GM23338 (cell line): ENCODE data around the gene FBXO8. TPM values are rescaled to one million over a fixed set of nuclear protein-coding genes. Genes with fewer than 3 reads are reported as not detected.

ENCODE experiments used
- ATAC-seq: fragments of 200-7000 bp; cut with Tn5 transposase; 3 replicates; pipeline ENCODE4 v1.9.1; 2020
- DNase-seq: peaks from one replicate; pipeline ENCODE4 v3.0.0-alpha.2; 2015; ENCODE audit warnings: low spot score
- H2AFZ ChIP-seq: fragments of 200-600 bp; sonication (generic); 2 replicates; pipeline ENCODE4 v1.8.0; 2016; ENCODE audit warnings: antibody characterized with exemption, mild to moderate bottlenecking, moderate library complexity
- H3F3A ChIP-seq: fragments of 200-600 bp; sonication (generic); replicated peaks from 2 replicates; pipeline ENCODE4 v1.8.0; 2017; ENCODE audit warnings: antibody characterized with exemption, mixed run types, low read depth
- H3K27ac ChIP-seq: fragments of 200-600 bp; sonication (generic); 2 replicates; pipeline ENCODE4 v1.6.1; 2016; ENCODE audit warnings: low read depth
- H3K27me3 ChIP-seq: fragments of 200-600 bp; sonication (generic); 2 replicates; pipeline ENCODE4 v1.8.0; 2016; ENCODE audit warnings: mild to moderate bottlenecking, mixed run types, moderate library complexity; ENCODE audit not compliant: insufficient read depth
- H3K36me3 ChIP-seq: fragments of 200-600 bp; sonication (generic); 2 replicates; pipeline ENCODE4 v1.8.0; 2016; ENCODE audit warnings: mild to moderate bottlenecking; ENCODE audit not compliant: insufficient read depth
- H3K4me1 ChIP-seq: fragments of 200-600 bp; sonication (generic); 2 replicates; pipeline ENCODE4 v1.8.0; 2016; ENCODE audit warnings: mild to moderate bottlenecking, moderate library complexity; ENCODE audit not compliant: insufficient read depth
- H3K4me2 ChIP-seq: fragments of 200-600 bp; sonication (generic); 2 replicates; pipeline ENCODE4 v1.7.1; 2017; ENCODE audit warnings: mixed run types
- H3K4me3 ChIP-seq: fragments of 200-600 bp; sonication (generic); 2 replicates; pipeline ENCODE4 v1.6.1; 2016; ENCODE audit warnings: mixed run types
- H3K79me2 ChIP-seq: fragments of 200-600 bp; sonication (generic); replicated peaks from 2 replicates; pipeline ENCODE4 v1.8.0; 2017; ENCODE audit warnings: mild to moderate bottlenecking; ENCODE audit not compliant: insufficient read depth
- H3K9me2 ChIP-seq: fragments of 200-600 bp; sonication (generic); 2 replicates; pipeline ENCODE4 v1.8.0; 2017; ENCODE audit not compliant: insufficient read depth
- H4K20me1 ChIP-seq: fragments of 200-600 bp; sonication (generic); replicated peaks from 2 replicates; pipeline ENCODE4 v1.8.0; 2017; ENCODE audit warnings: mild to moderate bottlenecking; ENCODE audit not compliant: insufficient read depth
- H3K27ac Mint-ChIP-seq: 2 replicates; pipeline ENCODE4 v1.8.0; 2020; ENCODE audit warnings: inconsistent platforms, mild to moderate bottlenecking, moderate library complexity, mixed read lengths
- H3K27me3 Mint-ChIP-seq: 3 replicates; pipeline ENCODE4 v1.8.0; 2022; ENCODE audit warnings: low read depth, mild to moderate bottlenecking, moderate library complexity, mixed read lengths, inconsistent platforms; ENCODE audit not compliant: insufficient read depth, poor library complexity
- H3K36me3 Mint-ChIP-seq: 3 replicates; pipeline ENCODE4 v1.8.0; 2021; ENCODE audit warnings: low read depth, mild to moderate bottlenecking, inconsistent platforms, moderate library complexity, mixed read lengths
- H3K4me1 Mint-ChIP-seq: 3 replicates; pipeline ENCODE4 v1.8.0; 2020; ENCODE audit warnings: mild to moderate bottlenecking, inconsistent platforms, mixed read lengths
- H3K4me3 Mint-ChIP-seq: 3 replicates; pipeline ENCODE4 v1.8.0; 2021; ENCODE audit warnings: moderate library complexity, mild to moderate bottlenecking, inconsistent platforms, mixed read lengths
- H3K9me3 Mint-ChIP-seq: 3 replicates; pipeline ENCODE4 v1.8.0; 2020; ENCODE audit warnings: moderate library complexity, mild to moderate bottlenecking, inconsistent platforms, mixed read lengths
- CREB1 ChIP-seq: fragments of 250-450 bp; sonication (Bioruptor Pico); IDR thresholded peaks from 2 replicates; pipeline ENCODE4 v1.5.0; 2020; ENCODE audit warnings: low read depth, mild to moderate bottlenecking, moderate library complexity
- EZH2 ChIP-seq: fragments of 200-600 bp; sonication (generic); IDR thresholded peaks from one replicate; pipeline ENCODE4 v1.8.0; 2017; ENCODE audit warnings: antibody characterized with exemption, mild to moderate bottlenecking, low read depth; ENCODE audit not compliant: unreplicated experiment
- EZH2phosphoT487 ChIP-seq: fragments of 200-600 bp; sonication (generic); IDR thresholded peaks from one replicate; pipeline ENCODE4 v1.8.1; 2018; ENCODE audit warnings: antibody characterized with exemption; ENCODE audit not compliant: unreplicated experiment
- JUNB ChIP-seq: IDR thresholded peaks from one replicate; pipeline ENCODE4 v1.6.1; 2016; ENCODE audit warnings: antibody characterized with exemption; ENCODE audit not compliant: unreplicated experiment
- POLR2AphosphoS5 ChIP-seq: IDR thresholded peaks from 2 replicates; pipeline ENCODE4 v1.6.1; 2016; ENCODE audit warnings: antibody characterized with exemption, low read depth
- REST ChIP-seq: IDR thresholded peaks from one replicate; pipeline ENCODE4 v1.6.1; 2018; ENCODE audit warnings: antibody characterized with exemption; ENCODE audit not compliant: unreplicated experiment
- STAT1 ChIP-seq: IDR thresholded peaks from one replicate; pipeline ENCODE4 v1.6.1; 2016; ENCODE audit warnings: antibody characterized with exemption; ENCODE audit not compliant: unreplicated experiment
- ZNF114 ChIP-seq: fragments of 250-450 bp; sonication (Bioruptor Pico); IDR thresholded peaks from 2 replicates; pipeline ENCODE4 v1.5.0; 2020; ENCODE audit warnings: mild to moderate bottlenecking, moderate library complexity
- ZNF462 ChIP-seq: fragments of 250-450 bp; sonication (Bioruptor Pico); IDR thresholded peaks from 2 replicates; pipeline ENCODE4 v1.5.0; 2020; ENCODE audit warnings: mild to moderate bottlenecking, moderate library complexity
- polyA plus RNA-seq: library from polyadenylated mRNA; unstranded; fragments of >200 nt; fragmentation: Nextera tagmentation; extraction: Ambion mirVana; gene quantifications from 2 replicates; pipeline ENCODE4 v1.2.1, GENCODE V29; 2016
- total RNA-seq: library from RNA; depleted of rRNA; stranded (reverse); fragments of >200 nt; shearing (Covaris generic); gene quantifications from 2 replicates; pipeline ENCODE4 v1.2.3, GENCODE V29; 2014
- TF ChIP-seq, protein P1 (sequence below), 2 experiments: fragments of 200-600 bp in 1 of 2; sonication (generic) in 1 of 2; conservative IDR thresholded peaks; 2 replicates each; pipeline versions ENCODE4 v1.5.1 to v1.6.1; 2016 to 2017; ENCODE audit warnings: antibody characterized with exemption in 2 of 2, low read depth in 2 of 2, mild to moderate bottlenecking in 2 of 2, moderate library complexity in 1 of 2

Gene FBXO8
- total and polyA plus RNA-seq, 2 experiments from 2014 or later, result 5.8 to 7.9 TPM

DNA sequence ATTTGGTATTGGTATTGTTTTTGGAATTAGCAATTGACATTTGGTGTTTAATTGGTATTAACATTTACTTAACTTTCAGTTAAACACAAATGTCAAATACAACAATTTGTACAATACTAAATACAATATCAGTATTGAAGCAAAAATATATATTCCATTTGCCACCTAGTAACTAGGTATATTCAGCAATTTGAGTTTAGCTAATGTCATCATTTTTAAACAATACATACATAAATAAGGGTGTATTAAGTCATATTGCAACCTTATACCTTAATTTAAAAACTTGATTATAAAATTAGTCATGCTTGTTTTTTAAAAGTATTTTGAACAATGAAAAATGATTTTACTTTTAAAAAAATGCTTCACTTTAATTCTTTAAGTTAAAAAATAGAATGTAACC lies 53.3 kb downstream of the FBXO8 start:
- Histone ChIP-seq H4K20me1 (no peaks in the 10 kb centered on the region), H3F3A (no peaks in the 10 kb centered on the region), H3K27me3 (no peaks in the 10 kb centered on the region), H3K27ac (no peak overlapping the region), H3K4me2 (no peak overlapping the region), H3K79me2 (no peaks in the 10 kb centered on the region), H3K36me3 (no peaks in the 10 kb centered on the region), H2AFZ (no peak overlapping the region), H3K9me2 (no peaks in the 10 kb centered on the region), H3K4me1 (no peaks in the 10 kb centered on the region), H3K4me3 (no peak overlapping the region)
- Mint-ChIP-seq H3K4me3 (no peak overlapping the region), H3K36me3 (no peaks in the 10 kb centered on the region), H3K27ac (no peak overlapping the region), H3K4me1 (no peaks in the 10 kb centered on the region), H3K27me3 (peaks cover 2% of the 10 kb centered on the region), H3K9me3 (no peaks in the 10 kb centered on the region)
- no peak for DNase-seq
- ATAC-seq, result no peak
- TF ChIP-seq ZNF114 (CRISPR knock-in tag), result no peak
- TF ChIP-seq POLR2AphosphoS5, result no peak
- no peak for TF ChIP-seq EZH2phosphoT487
- TF ChIP-seq ZNF462 (CRISPR knock-in tag), result no peak
- TF ChIP-seq JUNB, result no peak
- no peak for TF ChIP-seq CREB1
- TF ChIP-seq, protein P1, sequence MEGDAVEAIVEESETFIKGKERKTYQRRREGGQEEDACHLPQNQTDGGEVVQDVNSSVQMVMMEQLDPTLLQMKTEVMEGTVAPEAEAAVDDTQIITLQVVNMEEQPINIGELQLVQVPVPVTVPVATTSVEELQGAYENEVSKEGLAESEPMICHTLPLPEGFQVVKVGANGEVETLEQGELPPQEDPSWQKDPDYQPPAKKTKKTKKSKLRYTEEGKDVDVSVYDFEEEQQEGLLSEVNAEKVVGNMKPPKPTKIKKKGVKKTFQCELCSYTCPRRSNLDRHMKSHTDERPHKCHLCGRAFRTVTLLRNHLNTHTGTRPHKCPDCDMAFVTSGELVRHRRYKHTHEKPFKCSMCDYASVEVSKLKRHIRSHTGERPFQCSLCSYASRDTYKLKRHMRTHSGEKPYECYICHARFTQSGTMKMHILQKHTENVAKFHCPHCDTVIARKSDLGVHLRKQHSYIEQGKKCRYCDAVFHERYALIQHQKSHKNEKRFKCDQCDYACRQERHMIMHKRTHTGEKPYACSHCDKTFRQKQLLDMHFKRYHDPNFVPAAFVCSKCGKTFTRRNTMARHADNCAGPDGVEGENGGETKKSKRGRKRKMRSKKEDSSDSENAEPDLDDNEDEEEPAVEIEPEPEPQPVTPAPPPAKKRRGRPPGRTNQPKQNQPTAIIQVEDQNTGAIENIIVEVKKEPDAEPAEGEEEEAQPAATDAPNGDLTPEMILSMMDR (conservative IDR thresholded peaks at IDR 0.05; ENCODE audit: low read depth in 2 of 2), result no peak
- no peak for TF ChIP-seq EZH2
- no peak for TF ChIP-seq REST
- no peak for TF ChIP-seq STAT1
